ENCODE measurements around the gene AIP. TPM values are rescaled to one million over a fixed set of nuclear protein-coding genes. Genes with fewer than 3 reads are reported as not detected.
"Not testable (repeated sequence)": the region's sequence is repeated elsewhere in the genome, so short reads cannot be mapped to it uniquely, and the experiment has no call there.

Gene AIP
- total and polyA plus RNA-seq, 2 donors (not counting 3 experiments of a cell fraction or from before 2014, with no cell fraction given), result 46.3 to 114 TPM

GRCh38 chr11:67476692-67477091, 6.1 kb upstream of the AIP start:
- H3K27ac ChIP-seq (ENCODE audit: insufficient read depth, low read depth, low read length); H3K27me3 ChIP-seq (ENCODE audit: control insufficient read depth in 2 of 2, insufficient read depth in 2 of 2, low read length in 2 of 2); H3K9ac ChIP-seq (replicated peaks; ENCODE audit: extremely low read depth, insufficient read depth, low read length); H3K4me3 ChIP-seq (replicated peaks in 1 of 3; ENCODE audit: insufficient read depth in 1 of 3, low read depth in 1 of 3, low read length in 3 of 3); dilution Hi-C loops (cut with MboI; ENCODE audit: extremely low pct_ligation_motif_present, low sequenced_read_pairs); FAIRE-seq; DNase-seq (ENCODE audit: low read depth, low spot score); H3K9me3 ChIP-seq (replicated peaks; ENCODE audit: control insufficient read depth, insufficient read depth, low read length); BruUV-seq (replicated peaks); H3K9me1 ChIP-seq (replicated peaks; ENCODE audit: control insufficient read depth, extremely low read depth, insufficient read depth, low read length); H3K36me3 ChIP-seq (ENCODE audit: control insufficient read depth in 2 of 2, extremely low read depth in 1 of 2, insufficient read depth in 2 of 2, low read length in 2 of 2); H3K79me2 ChIP-seq (ENCODE audit: control insufficient read depth, insufficient read depth, low read length); intact Hi-C loops (cut with micrococcal nuclease); H3K4me1 ChIP-seq (ENCODE audit: control insufficient read depth, extremely low read depth, insufficient read depth, low read length); H4K20me1 ChIP-seq (replicated peaks; ENCODE audit: control insufficient read depth, extremely low read depth, insufficient read depth, low read length); H3K4me2 ChIP-seq (ENCODE audit: insufficient read depth, low read length); H2AFZ ChIP-seq (ENCODE audit: low read depth, low read length): not testable (repeated sequence)
- CTCF ChIA-PET, result interaction anchor here (1.2 kb wide), 1 partner anchor 22 kb away, joined by 3 read pairs; the partner anchor contains the start of gene CABP4
- POLR2A ChIA-PET, result interaction anchor here (0.5 kb wide), 1 partner anchor 37 kb away, joined by 3 read pairs; no protein-coding TSS in a partner anchor

- DNase-seq (ENCODE audit: low read depth, low spot score); H3K27ac ChIP-seq (ENCODE audit: insufficient read depth, low read depth, low read length); H2AFZ ChIP-seq (ENCODE audit: low read depth, low read length); H4K20me1 ChIP-seq (replicated peaks; ENCODE audit: control insufficient read depth, extremely low read depth, insufficient read depth, low read length); H3K79me2 ChIP-seq (ENCODE audit: control insufficient read depth, insufficient read depth, low read length); FAIRE-seq; H3K36me3 ChIP-seq (ENCODE audit: control insufficient read depth in 2 of 2, extremely low read depth in 1 of 2, insufficient read depth in 2 of 2, low read length in 2 of 2); BruUV-seq (replicated peaks); H3K9me1 ChIP-seq (replicated peaks; ENCODE audit: control insufficient read depth, extremely low read depth, insufficient read depth, low read length); H3K4me3 ChIP-seq (replicated peaks in 1 of 3; ENCODE audit: insufficient read depth in 1 of 3, low read depth in 1 of 3, low read length in 3 of 3); H3K4me1 ChIP-seq (ENCODE audit: control insufficient read depth, extremely low read depth, insufficient read depth, low read length); H3K9me3 ChIP-seq (replicated peaks; ENCODE audit: control insufficient read depth, insufficient read depth, low read length); H3K4me2 ChIP-seq (ENCODE audit: insufficient read depth, low read length); POLR2A ChIA-PET; dilution Hi-C loops (cut with MboI; ENCODE audit: extremely low pct_ligation_motif_present, low sequenced_read_pairs); H3K9ac ChIP-seq (replicated peaks; ENCODE audit: extremely low read depth, insufficient read depth, low read length); H3K27me3 ChIP-seq (ENCODE audit: control insufficient read depth in 2 of 2, insufficient read depth in 2 of 2, low read length in 2 of 2); intact Hi-C loops (cut with micrococcal nuclease): not testable (repeated sequence)
- CTCF ChIA-PET, result interaction anchor here (1.1 kb wide), 1 partner anchor 107 kb away, joined by 5 read pairs; no protein-coding TSS in a partner anchor
Measured at GRCh38 chr11:67477344-67478050, 5.3 kb upstream of the AIP start.

All from endothelial cell of umbilical vein (primary cell).